SH-SY5Y (cell line): Measurements from ENCODE around the gene TLX2.

Source experiments
- GATA2 ChIP-seq: IDR thresholded peaks from 2 replicates; pipeline ENCODE4 v1.6.1; 2011; ENCODE audit warnings: mild to moderate bottlenecking, low read depth, low read length
- GATA3 ChIP-seq: IDR thresholded peaks from 2 replicates; pipeline ENCODE4 v1.6.1; 2011; ENCODE audit warnings: low read depth, mild to moderate bottlenecking, low read length, moderate library complexity

DNA sequence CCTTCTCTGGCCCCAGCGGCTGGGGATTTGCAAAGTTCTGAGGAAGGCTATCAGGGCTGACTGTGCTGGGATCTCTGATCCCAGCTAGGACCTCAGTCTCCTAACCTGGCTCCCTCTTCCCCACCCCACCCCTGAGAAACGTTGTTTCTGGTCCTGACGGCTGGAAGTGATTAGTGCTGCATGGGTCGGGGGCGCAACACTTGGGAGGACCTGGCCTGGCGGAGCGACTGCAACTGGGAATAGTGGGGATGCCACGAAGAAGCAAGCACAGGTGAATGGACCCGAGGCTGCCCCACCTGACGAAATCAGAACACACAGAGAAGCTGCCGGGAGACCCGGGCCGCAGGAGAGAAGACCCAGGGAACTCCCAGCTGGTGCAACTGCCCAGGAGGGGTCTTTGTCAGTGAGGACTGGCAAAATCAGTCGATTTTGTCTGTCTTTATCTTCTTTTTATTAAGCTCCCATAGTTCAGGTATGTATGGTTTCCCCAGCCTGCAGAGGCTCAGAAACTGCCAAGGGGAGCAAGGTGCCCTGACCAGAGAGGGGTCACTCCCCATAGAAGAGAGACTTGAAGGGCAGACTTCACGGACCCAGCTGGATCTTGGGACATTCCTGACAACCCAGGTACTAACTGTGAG, 14.2 kb upstream of the TLX2 start:
- TF ChIP-seq GATA2 (no peak), GATA3 (no peak)
